Stomach (tissue), 4 donors: Measurements from ENCODE around the gene KCNAB1.
"Not testable (repeated sequence)": the region's sequence is repeated elsewhere in the genome, so short reads cannot be mapped to it uniquely, and the experiment has no call there.

Source experiments
- EP300 ChIP-seq: sonication (generic); formaldehyde crosslinking; IDR thresholded peaks from one replicate; pipeline ENCODE4 v1.6.1; 2017; ENCODE audit warnings: antibody characterized with exemption
- POLR2A ChIP-seq, 4 donors: fragments of 450-650 bp; IDR thresholded peaks; one replicate each; pipeline ENCODE4 v1.6.1; 2016; ENCODE audit warnings: antibody characterized with exemption in 4 of 4, control low read depth in 2 of 4, mild to moderate bottlenecking in 1 of 4, moderate library complexity in 1 of 4
- POLR2AphosphoS5 ChIP-seq, 3 donors: sonication (generic); formaldehyde crosslinking; IDR thresholded peaks; one replicate each; pipeline ENCODE4 v1.6.1; 2016; ENCODE audit warnings: antibody characterized with exemption in 3 of 3
- TF ChIP-seq, protein P1 (sequence below), 7 experiments: fragments of 450-650 bp in 4 of 7; fragments of 200-600 bp in 3 of 7; sonication (generic) in 3 of 7; IDR thresholded peaks; one replicate each; pipeline ENCODE4 v1.5.1; 2016 to 2019; ENCODE audit warnings: antibody characterized with exemption in 7 of 7, control low read depth in 2 of 7, mild to moderate bottlenecking in 1 of 7

DNA sequence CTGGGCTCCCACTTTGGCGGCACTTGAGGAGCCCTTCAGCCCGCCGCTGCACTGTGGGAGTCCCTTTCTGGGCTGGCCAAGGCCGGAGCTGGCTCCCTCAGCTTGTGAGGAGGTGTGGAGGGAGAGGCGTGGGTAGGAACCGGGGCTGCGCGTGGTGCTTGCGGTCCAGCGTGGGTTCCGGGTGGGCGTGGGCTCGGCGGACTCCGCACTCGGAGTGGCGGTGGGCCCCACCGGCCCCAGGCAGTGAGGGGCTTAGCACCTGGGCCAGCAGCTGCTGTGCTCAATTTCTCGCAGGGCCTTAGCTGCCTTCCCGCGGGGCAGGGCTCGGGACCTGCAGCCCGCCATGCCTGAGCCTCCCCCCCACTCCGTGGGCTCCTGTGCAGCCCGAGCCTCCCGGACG, 21.0 kb upstream of the KCNAB1 start:
- TF ChIP-seq EP300; POLR2A (IDR thresholded peaks at IDR 0.05); POLR2AphosphoS5 (IDR thresholded peaks at IDR 0.05): not testable (repeated sequence)
- TF ChIP-seq, protein P1, sequence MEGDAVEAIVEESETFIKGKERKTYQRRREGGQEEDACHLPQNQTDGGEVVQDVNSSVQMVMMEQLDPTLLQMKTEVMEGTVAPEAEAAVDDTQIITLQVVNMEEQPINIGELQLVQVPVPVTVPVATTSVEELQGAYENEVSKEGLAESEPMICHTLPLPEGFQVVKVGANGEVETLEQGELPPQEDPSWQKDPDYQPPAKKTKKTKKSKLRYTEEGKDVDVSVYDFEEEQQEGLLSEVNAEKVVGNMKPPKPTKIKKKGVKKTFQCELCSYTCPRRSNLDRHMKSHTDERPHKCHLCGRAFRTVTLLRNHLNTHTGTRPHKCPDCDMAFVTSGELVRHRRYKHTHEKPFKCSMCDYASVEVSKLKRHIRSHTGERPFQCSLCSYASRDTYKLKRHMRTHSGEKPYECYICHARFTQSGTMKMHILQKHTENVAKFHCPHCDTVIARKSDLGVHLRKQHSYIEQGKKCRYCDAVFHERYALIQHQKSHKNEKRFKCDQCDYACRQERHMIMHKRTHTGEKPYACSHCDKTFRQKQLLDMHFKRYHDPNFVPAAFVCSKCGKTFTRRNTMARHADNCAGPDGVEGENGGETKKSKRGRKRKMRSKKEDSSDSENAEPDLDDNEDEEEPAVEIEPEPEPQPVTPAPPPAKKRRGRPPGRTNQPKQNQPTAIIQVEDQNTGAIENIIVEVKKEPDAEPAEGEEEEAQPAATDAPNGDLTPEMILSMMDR (IDR thresholded peaks at IDR 0.05) = not testable (repeated sequence)
